GM10266 (cell line): ENCODE results near the gene TYK2.

Source experiments
- DNase-seq: peaks from one replicate; pipeline ENCODE4 v3.0.0; 2012; ENCODE audit errors: extremely low spot score
- CTCF ChIP-seq: IDR thresholded peaks from 2 replicates; pipeline ENCODE4 v1.5.1; 2012; ENCODE audit warnings: mild to moderate bottlenecking, low read depth; ENCODE audit not compliant: control insufficient read depth, insufficient read depth; ENCODE audit errors: missing control alignments

Gene TYK2

GRCh38 chr19:10316229-10317044 lies 63.9 kb downstream of the TYK2 start:
- TF ChIP-seq CTCF: no peak
- no peak for DNase-seq

DNA sequence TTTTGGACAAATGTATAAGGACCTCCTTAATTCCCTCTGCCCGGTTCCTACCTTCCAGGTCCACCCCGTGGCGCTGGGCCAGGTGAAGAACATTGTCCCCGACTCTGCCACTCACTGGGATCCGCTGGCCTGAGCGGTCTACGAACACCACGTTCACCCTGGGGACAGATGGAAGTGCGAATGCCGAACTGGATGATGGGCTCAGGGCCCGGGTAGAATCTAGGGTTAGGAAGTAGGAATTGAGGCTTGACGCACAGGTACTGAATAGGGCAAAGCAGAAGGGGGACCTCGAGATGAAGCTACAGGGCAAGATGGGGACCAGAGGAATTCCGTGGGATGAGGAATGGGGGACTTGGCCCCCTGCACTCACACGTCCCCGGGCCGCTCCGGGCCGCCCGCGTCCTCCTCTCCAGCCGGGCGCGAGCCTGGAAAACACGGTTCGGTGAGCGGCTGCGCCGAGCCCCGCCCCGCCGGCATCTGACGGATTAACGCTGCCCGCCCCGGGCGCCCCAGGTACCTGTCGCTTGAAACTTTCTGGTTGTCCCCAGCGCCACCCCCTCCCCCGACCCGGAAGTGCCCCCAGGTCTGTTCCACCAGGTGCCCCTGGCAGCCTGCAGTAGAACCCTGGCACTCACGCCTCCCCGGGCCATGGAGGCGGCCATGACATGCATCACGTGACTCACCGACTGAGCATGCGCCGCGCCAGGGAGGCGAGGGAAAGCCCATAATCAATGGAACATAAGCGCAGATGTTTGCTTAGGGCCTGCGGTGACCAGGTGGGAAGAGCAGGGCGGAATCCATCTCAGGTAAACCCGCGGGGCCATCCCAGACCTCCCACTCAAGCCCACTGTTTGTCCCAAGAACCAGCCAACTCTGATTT lies 64.8 kb downstream of the TYK2 start, which contains the start of gene FDX2:
TSS of gene FDX2 (minus strand) at position 681 of the 880 bp plus-strand sequence. CDS start at position 662, 19 bp downstream.
- TF ChIP-seq CTCF: no peak
- peak; percentile 97 for DNase-seq

DNA sequence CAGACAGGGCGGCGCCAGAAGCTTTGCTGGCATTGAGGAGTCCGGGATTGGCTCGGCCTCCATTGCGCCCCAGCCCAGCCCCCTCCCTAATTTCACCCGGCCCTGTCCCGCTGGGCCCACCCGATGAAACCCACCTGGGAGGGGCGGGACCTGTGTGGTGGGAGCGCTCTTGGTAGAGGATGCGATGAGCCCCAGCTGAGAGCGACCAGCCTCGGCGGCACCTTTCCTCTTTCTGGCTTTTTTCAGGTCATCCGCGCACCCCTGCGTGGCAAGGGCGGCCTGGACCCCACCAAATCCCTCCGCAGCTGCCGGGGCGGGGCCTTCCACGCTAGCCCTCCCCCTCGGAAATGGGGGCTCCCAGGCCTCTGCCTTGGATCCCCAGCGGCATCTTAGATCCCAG lies 70.9 kb downstream of the TYK2 start, which contains the start of gene ZGLP1:
TSS of gene ZGLP1 (minus strand) at position 393 of the 400 bp plus-strand sequence.
- no peak for TF ChIP-seq CTCF
- no peak for DNase-seq

- no peak for DNase-seq
- no peak for TF ChIP-seq CTCF
These were observed 74.0 kb downstream of the TYK2 start for GRCh38 chr19:10306327-10306726.

DNA sequence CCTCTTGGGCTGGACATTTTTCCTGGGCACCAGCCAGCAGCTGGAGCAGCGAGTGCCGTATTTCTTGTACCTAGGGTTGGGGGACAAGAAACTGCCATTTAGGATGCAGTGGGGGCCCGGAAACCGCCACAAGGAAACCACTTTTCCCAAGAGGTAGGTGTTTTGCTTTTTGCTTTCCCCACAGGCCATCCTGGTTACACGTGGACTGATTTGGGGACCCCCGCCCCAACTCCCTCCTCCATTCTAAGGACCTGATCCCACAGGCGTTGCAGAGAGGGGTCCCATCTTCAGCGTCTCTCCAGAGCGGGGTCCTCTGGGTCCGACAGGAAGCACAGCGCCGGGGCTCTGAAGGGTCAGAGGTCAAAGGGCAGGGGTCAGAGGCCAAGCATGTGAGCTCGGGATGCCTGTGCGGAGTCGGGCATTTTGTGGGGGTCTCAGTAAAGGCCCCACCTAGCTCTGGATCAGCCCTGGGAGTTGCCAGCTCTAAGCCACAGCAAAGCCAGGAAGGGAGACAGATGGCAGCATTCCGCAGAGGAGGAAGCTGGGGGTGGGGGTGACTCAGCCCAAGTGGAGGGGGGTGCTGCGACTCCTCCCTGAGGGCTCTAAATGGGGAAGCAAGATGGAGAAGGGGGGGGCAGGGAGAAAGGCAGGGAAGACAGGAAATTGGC lies 75.1 kb downstream of the TYK2 start:
- TF ChIP-seq CTCF: no peak
- no peak for DNase-seq
